GM19372 (cell line): ENCODE data around the gene VTI1A.
"Not testable (repeated sequence)": the region's sequence is repeated elsewhere in the genome, so short reads cannot be mapped to it uniquely, and the experiment has no call there.

Source experiments
- ATAC-seq: cut with Tn5 transposase; IDR thresholded peaks from one replicate; pipeline ENCODE4 v1.9.1; 2021; ENCODE audit warnings: mild to moderate bottlenecking, low read depth, moderate library complexity; ENCODE audit not compliant: unreplicated experiment

The VTI1A gene

GRCh38 chr10:112446855-112447619, at the start of gene VTI1A, which contains the start of gene ZDHHC6:
Gene VTI1A, plus strand, starts transcription at chr10:112447215. Its CDS starts 159 bp downstream, at chr10:112447374.
Gene ZDHHC6, minus strand, starts transcription at chr10:112446914. Its CDS starts 1,478 bp downstream, at chr10:112445436.
- peak; percentile 96 for ATAC-seq

- no peak for ATAC-seq
Measured at GRCh38 chr10:112397592-112397991, 49.4 kb upstream of the VTI1A start.

- ATAC-seq: no peak
Measured at GRCh38 chr10:112402917-112403316, 44.1 kb upstream of the VTI1A start.

- no peak for ATAC-seq
Measured at GRCh38 chr10:112404617-112405016, 42.4 kb upstream of the VTI1A start.

GRCh38 chr10:112406806-112407205, 40.2 kb upstream of the VTI1A start:
- ATAC-seq: not testable (repeated sequence)

GRCh38 chr10:112407696-112408095, 39.3 kb upstream of the VTI1A start:
- ATAC-seq: no peak

- ATAC-seq: no peak
Measured at GRCh38 chr10:112409299-112409698, 37.7 kb upstream of the VTI1A start.

GRCh38 chr10:112409755-112410154, 37.3 kb upstream of the VTI1A start:
- ATAC-seq: no peak

GRCh38 chr10:112412696-112413095, 34.3 kb upstream of the VTI1A start:
- ATAC-seq: no peak

GRCh38 chr10:112421731-112422130, 25.3 kb upstream of the VTI1A start:
- no peak for ATAC-seq

GRCh38 chr10:112424651-112425050, 22.4 kb upstream of the VTI1A start:
- no peak for ATAC-seq

- ATAC-seq: no peak
Measured at GRCh38 chr10:112426111-112426510, 20.9 kb upstream of the VTI1A start.

GRCh38 chr10:112429147-112429546, 17.9 kb upstream of the VTI1A start:
- no peak for ATAC-seq

- no peak for ATAC-seq
Measured at GRCh38 chr10:112429654-112430230, 17.3 kb upstream of the VTI1A start.

- no peak for ATAC-seq
Measured at GRCh38 chr10:112433136-112433535, 13.9 kb upstream of the VTI1A start.

GRCh38 chr10:112434988-112435619, 11.9 kb upstream of the VTI1A start:
- ATAC-seq: no peak

GRCh38 chr10:112438356-112438755, 8.7 kb upstream of the VTI1A start:
- no peak for ATAC-seq

- ATAC-seq: no peak
Measured at GRCh38 chr10:112441520-112441919, 5.5 kb upstream of the VTI1A start.

GRCh38 chr10:112442063-112442462, 5.0 kb upstream of the VTI1A start:
- ATAC-seq: no peak

GRCh38 chr10:112446055-112446854, 760 bp upstream of the VTI1A start:
- ATAC-seq: no peak

- ATAC-seq: no peak
Measured at GRCh38 chr10:112447620-112447928, 559 bp downstream of the VTI1A start.
